NCI-H2171 (cell line): ENCODE data around the gene DNAJC12.
"Not testable (repeated sequence)": the region's sequence is repeated elsewhere in the genome, so short reads cannot be mapped to it uniquely, and the experiment has no call there.

Experiments
- DNase-seq: peaks from one replicate; lab custom pipeline; 2025; lab: John Stamatoyannopoulos, UW

Gene DNAJC12

GRCh38 chr10:67839951-67840350 is 2.0 kb upstream of the DNAJC12 start:
- no peak for DNase-seq

GRCh38 chr10:67839511-67839910 is 1.5 kb upstream of the DNAJC12 start:
- DNase-seq, result not testable (repeated sequence)

GRCh38 chr10:67836972-67837371 is 1.0 kb downstream of the DNAJC12 start:
- no peak for DNase-seq

- no peak for DNase-seq
Observed at GRCh38 chr10:67836488-67836887, 1.5 kb downstream of the DNAJC12 start.

GRCh38 chr10:67835541-67836394 is 2.2 kb downstream of the DNAJC12 start:
- not testable (repeated sequence) for DNase-seq

- no peak for DNase-seq
Observed at GRCh38 chr10:67834375-67834774, 3.6 kb downstream of the DNAJC12 start.

GRCh38 chr10:67827811-67828210 is 10.2 kb downstream of the DNAJC12 start:
- DNase-seq, result no peak

- no peak for DNase-seq
Observed at GRCh38 chr10:67819768-67820204, 18.2 kb downstream of the DNAJC12 start.

GRCh38 chr10:67818323-67818722 is 19.7 kb downstream of the DNAJC12 start:
- DNase-seq, result no peak

- no peak for DNase-seq
Observed at GRCh38 chr10:67816719-67817118, 21.3 kb downstream of the DNAJC12 start.

GRCh38 chr10:67815571-67816059 is 22.4 kb downstream of the DNAJC12 start:
- DNase-seq, result no peak

GRCh38 chr10:67812007-67812406 is 26.0 kb downstream of the DNAJC12 start:
- no peak for DNase-seq

GRCh38 chr10:67809107-67809506 is 28.9 kb downstream of the DNAJC12 start:
- no peak for DNase-seq

- peak; percentile 51 for DNase-seq
Observed at GRCh38 chr10:67808704-67809103, 29.3 kb downstream of the DNAJC12 start.

- no peak for DNase-seq
Observed at GRCh38 chr10:67807855-67808456, 30.0 kb downstream of the DNAJC12 start.

- no peak for DNase-seq
Observed at GRCh38 chr10:67804395-67804678, 33.7 kb downstream of the DNAJC12 start.

- no peak for DNase-seq
Observed at GRCh38 chr10:67803588-67804394, 34.2 kb downstream of the DNAJC12 start.

- DNase-seq, result no peak
Observed at GRCh38 chr10:67802767-67803538, 35.0 kb downstream of the DNAJC12 start.

- DNase-seq, result no peak
Observed at GRCh38 chr10:67801118-67801517, 36.9 kb downstream of the DNAJC12 start.

- DNase-seq, result no peak
Observed at GRCh38 chr10:67794909-67795460, 43.0 kb downstream of the DNAJC12 start.

- DNase-seq, result no peak
Observed at GRCh38 chr10:67794256-67794655, 43.7 kb downstream of the DNAJC12 start.

- DNase-seq, result no peak
Observed at GRCh38 chr10:67793313-67793712, 44.7 kb downstream of the DNAJC12 start.
